HPDE6-E6E7 (cell line): ENCODE results near the gene GSDME.
"Not testable (repeated sequence)": the region's sequence is repeated elsewhere in the genome, so short reads cannot be mapped to it uniquely, and the experiment has no call there.

Experiments used
- DNase-seq: peaks from one replicate; pipeline ENCODE4 v3.0.0; 2011; ENCODE audit warnings: missing footprints; ENCODE audit errors: extremely low spot score

Gene GSDME

DNA sequence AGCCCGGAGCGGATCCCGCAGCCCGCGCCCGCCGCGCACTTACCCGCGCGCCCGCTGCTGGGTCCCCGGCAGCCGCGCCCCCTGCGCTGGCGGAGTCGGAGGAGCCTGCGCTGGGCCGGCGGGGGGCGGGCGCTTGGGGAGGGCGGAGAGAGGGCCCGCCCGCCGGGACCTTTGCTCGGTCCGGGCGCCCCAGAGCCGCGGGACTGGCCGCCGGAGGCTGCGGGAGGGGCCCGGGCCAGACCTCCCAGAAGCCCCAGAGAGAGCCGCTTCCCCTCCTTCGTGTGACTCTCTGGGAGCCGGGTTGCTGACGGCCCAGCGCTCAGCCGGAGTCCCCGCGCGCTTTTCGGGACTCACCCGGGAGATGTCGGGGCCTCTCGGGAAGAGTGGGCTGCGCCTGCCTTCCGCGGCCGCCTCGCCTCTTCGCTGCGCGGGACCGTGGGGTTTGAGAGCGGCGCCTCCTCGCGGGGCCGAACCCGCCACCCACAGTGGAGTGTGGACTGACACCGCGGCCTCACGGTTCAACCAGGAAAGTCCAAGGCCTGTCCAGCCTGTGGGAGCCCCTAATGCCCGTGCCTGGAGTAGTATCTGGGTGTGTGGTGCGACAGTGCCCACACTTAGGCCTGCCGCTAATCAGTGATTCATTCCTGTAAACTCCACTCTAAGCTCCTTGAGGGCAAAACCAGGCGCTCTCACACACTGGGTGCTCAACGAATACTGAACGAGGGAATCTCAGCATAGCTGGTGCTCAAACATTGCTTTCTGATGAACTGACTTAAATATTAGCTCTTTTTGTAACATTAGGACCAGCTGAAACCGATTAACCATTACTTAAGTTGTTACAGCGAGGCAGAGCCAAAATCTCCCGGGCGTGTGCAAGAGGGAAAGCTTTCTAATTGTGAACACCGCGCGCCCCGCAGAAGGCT lies at the start of gene GSDME:
Gene GSDME (minus strand): TSS at position 112 of the 923 bp plus-strand sequence. CDS start 7,690 bp downstream, outside the sequence.
- peak; percentile 37 for DNase-seq

DNA sequence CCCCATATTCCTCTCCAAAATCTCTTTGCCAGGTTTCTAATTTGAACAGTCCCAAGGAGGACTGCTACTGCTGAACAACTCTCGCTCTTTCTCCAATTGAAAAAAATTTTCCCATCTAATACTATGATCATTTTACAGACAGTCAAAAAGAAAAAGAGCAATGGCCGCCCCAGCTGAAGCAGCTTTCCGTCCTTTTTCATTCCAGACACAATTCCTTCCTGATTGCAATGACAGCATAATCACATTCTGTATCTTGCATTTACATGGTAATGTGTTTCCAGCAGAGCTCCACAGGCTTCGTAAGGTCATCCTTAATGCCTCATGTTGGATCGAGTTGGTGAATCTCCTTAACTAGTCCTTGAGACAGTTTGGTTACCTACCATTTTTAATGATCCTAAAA lies 45.0 kb upstream of the GSDME start:
- DNase-seq, result no peak

- DNase-seq, result no peak
These were observed 44.6 kb upstream of the GSDME start for GRCh38 chr7:24801883-24802282.

DNA sequence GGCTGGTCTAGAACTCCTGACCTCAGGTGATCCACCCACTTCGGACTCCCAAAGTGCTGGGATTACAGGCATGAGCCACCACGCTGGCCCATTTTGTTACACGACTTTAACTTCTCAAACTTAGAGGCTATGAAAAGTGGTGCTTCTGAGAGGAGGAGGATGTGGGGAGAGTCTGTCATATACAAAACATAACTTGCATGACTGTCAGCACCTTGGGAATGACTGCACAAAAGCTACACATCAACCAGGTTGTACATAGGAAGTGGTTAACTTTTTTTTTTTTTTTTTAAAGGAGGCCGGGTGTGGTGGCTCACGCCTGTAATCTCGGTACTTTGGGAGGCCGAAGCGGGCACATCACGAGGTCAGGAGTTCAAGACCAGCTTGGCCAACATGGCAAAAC lies 43.4 kb upstream of the GSDME start:
- DNase-seq, result no peak

DNA sequence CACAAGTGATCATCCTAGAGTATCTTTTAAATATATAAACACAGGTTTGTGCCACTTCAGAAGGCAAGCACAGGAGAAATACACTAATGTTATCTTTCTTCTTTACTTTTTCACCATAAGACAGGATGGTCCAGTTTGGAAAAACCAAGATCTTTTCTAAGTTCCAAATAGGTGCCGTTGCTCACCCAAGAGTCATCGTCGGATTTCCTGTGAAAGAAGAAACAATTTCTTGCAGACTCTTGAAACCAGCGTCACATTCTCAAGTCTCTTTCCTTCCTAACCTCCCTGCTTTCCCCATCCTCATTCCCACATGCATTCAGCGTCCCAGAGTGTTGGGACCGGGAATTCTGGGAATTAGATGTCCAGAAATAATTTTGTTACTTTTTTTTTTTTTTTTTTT lies 42.8 kb upstream of the GSDME start:
- DNase-seq, result no peak

DNA sequence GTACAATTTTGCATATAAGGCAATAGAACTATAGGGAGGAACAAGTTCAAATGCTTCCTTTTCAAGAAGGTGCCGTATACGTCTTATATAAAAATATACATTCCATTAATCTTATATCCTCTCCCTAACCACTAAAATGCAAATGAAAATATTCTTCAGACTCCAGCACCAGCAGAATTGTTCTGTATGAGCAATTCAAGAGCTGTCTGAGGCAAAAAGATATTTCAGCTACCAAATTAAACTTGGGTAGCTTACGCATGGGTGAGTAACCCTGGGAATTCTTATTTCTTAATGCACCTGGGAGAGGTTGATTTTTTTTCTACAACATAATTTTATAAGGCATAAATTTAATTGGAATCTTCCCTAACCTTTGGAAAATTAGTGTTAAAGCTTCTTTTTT lies 42.2 kb upstream of the GSDME start:
- DNase-seq, result no peak

- no peak for DNase-seq
These were observed 41.0 kb upstream of the GSDME start for GRCh38 chr7:24798261-24798660.

DNA sequence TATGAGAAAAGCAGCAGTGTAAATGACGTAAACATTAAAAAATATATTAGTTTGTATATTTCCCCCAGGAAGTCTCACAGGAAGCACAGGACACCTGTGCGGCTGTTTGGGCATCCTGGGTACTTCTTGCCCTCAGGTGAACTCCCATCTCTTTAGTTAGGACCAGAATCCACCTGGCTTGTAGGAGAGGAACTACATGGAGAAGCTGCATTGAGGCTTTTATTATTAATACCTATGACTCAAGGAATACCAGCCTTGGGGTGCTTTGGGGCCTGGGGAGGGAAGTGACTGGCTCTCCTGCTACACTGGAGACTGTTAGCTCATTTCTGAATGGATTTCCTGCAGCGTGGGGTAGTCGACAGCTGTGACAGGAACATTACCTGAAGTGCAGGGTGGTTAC lies 40.0 kb upstream of the GSDME start:
- DNase-seq, result no peak

DNA sequence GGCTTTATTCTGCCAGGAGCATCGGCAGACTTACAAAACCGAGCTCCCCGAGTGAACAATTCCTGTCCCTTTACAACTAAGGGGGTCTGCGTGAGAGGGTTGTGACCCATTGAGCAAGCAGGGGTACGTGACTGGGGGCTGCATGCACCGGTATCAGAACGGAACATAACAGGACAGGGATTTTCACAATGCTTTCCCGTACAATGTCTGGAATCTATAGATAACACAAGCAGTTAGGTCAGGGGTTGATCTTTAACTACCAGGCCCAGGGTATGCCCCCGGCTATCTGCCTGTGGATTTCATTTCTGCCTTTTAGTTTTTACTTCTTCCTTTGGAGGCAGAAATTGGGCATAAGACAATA lies 38.1 kb upstream of the GSDME start:
- no peak for DNase-seq

GRCh38 chr7:24794751-24795406 lies 37.6 kb upstream of the GSDME start:
- DNase-seq, result not testable (repeated sequence)

DNA sequence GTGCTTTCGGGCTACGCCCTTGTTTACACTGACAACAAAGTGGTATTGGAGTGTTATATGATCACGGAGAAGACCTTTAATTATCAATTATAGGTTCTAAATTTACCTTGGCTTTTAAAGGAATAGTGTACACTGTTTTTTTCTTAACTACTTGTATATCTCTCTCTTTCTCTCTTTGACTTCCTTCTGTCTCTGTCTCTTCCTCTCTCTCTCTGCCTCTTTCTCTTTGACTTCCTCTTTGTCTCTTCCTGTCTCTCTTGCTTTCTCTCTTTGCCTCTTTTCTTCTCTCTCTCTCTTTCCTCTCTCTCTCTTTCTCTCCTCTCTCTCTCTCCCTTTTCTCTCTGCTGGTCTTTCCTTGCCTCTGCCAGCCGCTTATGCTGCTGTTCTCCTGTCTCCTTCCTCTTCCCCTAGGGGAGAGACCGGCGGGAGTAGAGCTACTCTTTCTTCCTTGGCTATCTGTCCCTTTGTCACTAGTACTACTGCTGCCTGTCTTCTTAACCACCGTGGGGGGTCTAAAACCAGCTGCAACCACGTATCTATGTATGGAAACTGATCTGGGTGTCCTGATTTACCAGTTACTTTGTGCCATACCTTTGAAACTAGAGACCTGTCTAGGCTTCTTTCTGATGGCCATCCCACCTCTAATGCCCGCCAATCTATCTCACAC lies 36.9 kb upstream of the GSDME start:
- no peak for DNase-seq

GRCh38 chr7:24788961-24789576 lies 31.8 kb upstream of the GSDME start:
- no peak for DNase-seq

DNA sequence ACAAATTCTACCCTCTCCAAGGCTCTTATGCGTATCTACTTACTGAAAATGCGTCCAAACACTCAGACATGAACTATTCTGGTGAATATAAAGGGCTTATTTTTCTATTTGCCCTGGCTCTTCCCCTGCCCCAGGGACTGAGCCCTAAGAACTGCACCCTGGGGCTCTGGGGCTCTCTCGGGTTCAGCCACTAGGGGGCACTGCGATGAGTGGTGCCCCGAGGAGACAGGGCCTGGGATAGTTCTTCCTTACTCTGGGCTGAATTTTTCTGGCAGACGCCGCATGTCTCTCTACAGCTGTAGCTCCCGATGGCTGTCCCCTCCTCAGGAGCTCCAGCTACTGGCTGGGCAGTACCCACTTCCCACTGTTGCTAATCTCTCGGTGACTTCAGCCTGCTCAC lies 30.8 kb upstream of the GSDME start:
- DNase-seq, result no peak

DNA sequence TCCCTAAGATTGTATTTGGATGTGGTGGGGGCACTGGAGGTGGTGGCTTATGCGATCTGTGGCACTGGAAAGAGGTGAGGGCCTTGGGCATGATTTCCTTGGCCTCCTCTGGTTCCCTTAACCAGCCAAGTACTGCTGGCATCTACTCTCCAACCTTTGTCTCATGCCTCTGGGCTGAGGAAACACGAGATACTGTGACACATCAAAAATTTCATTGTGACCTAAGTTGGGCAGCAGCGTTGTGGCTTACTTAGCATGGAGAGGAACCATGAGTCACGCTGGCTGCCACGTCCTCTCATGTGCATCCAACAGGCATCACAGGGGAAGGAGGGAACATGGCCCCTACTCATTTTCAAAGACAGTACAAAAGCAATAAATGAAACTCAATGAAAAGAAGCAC lies 29.7 kb upstream of the GSDME start:
- DNase-seq, result peak; percentile 76

DNA sequence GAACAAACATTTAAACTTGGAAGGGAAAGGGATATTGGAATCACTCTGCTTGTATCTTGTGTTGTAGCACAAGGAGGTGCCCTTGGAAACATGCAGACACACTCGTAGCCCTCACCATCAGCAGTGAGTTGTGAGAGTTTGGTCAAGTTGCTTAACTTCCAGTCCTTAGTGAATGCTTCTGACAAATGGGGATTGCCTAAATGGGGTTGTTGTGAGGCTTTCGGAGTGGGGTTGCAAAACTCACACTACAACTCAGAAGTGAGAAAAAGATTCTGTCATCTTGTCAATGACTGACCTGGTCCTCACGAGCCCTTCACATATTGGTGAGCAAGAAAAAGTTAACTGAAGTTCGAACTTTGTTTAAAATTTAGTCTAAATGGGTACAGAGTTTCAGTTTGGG lies 29.0 kb upstream of the GSDME start:
- DNase-seq, result no peak

- DNase-seq, result no peak
These were observed 27.0 kb upstream of the GSDME start for GRCh38 chr7:24784277-24784676.

DNA sequence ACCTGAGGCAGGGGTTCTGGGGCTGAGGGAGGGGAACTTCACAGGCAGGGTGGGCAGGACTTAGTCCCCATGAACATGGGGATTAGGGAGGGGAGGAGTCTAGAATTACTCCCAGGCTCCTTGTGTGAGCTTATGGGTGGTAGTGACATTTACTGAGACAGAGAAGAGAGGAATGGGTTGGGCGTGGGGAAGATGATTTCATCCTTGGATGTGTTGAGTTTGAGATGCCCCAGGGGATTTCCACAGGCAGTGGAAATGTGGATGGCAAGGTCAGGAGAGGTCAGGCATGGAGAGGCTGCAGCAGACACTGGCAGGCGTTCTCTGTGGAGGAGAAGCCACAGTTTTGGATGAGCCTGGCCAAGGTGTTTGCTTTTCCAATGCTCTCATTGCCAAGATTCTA lies 26.4 kb upstream of the GSDME start:
- no peak for DNase-seq

- DNase-seq, result no peak
These were observed 23.8 kb upstream of the GSDME start for GRCh38 chr7:24781106-24781505.

DNA sequence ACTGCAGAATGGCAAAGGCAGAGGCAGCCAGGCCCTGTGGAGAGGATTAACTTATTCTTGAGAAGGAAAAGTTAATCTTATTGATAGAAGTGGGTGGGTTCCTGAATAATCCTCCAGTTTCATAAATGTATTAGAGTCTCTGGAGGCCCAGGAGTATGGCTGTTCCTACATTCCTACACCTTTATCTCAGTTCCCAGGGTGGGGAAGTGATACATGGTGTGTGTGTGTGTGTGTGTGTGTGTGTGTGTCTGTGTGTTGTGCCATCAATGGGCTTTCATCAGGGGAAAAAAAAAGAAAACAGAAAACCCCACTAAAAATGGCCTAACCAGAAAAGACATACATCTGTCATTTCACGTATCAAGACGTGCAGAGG lies 22.0 kb upstream of the GSDME start:
- no peak for DNase-seq

DNA sequence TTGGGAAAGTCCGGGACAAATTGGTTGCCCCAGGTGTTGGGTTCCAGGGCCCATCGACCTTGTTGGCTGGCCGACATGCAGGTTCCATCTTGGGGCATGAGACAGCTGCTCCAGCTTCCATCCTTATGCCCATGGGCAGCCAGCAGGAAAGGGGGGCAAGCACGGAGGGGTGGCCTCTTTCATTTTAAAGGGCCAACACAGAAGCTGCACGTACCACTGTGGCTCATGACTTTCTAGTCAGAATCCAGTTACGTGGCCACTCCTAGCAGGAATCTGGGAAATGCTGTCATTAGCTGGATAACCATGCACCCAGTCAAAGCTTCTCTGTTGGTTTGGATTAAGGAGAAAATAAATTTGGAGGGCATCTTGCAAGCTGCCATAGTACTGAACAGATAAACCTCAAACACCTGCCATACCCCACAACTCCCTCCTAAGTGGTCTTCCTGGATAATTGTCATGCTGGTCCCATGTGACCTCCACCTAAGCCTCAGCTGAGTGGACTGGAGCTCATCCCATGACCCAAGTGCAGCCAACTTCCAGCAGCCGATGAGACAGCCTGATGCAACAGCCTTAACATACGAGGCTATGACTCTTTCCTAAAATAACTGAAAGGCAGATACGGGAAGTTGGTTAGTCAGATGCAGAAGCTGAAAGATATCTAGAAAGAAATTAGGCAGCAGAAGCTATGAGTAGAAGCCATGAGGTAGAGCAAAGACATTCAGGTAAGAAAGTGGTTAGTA lies 21.4 kb upstream of the GSDME start:
- DNase-seq, result no peak

- no peak for DNase-seq
These were observed 20.5 kb upstream of the GSDME start for GRCh38 chr7:24777806-24778205.

- no peak for DNase-seq
These were observed 16.4 kb upstream of the GSDME start for GRCh38 chr7:24773646-24774045.
